GM21381 (cell line): ENCODE data around the gene TIGAR.

Source experiments
- ATAC-seq: cut with Tn5 transposase; IDR thresholded peaks from one replicate; pipeline ENCODE4 v1.9.1; 2021; ENCODE audit warnings: mild to moderate bottlenecking, moderate library complexity; ENCODE audit not compliant: unreplicated experiment

Gene TIGAR

GRCh38 chr12:4320853-4321701 lies at the start of gene TIGAR:
Gene TIGAR, plus strand, starts transcription at chr12:4321213. Its CDS starts 59 bp downstream, at chr12:4321272.
- peak; percentile 96 for ATAC-seq

DNA sequence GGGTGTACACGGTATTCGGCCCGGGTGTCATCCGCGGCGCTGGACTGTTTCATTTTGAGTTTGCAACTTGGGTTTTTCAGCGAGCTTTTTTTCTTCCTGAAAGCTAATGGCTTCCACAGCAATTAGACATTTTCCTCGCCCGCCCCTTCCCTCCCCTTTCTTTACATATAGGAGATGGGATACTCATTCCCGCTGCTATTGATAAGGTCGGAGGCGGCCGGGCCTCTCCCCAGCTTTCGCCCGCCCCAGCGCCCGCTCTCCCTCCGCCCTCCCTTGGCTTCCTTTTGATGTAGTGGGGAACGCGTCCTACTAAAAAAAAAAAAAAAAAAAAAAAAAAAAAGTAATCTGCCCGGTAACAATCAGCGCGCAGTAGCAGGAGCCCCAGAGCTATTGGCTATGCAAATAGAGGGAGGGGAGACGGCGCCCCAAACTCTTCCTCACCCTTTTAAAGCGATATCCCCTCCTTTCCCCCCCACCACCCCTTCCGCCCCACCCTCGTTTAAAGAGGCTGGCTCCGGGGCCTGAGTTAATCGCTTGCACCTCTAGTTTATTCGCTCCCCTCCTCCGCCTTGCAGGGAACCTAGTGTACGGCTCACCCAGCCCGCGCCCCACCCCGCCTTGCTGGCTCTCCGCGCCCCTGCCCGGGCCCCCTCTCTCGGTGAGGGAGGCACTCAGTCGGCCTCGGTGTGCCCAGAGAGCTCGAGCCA lies 49.1 kb upstream of the TIGAR start:
- ATAC-seq: no peak

DNA sequence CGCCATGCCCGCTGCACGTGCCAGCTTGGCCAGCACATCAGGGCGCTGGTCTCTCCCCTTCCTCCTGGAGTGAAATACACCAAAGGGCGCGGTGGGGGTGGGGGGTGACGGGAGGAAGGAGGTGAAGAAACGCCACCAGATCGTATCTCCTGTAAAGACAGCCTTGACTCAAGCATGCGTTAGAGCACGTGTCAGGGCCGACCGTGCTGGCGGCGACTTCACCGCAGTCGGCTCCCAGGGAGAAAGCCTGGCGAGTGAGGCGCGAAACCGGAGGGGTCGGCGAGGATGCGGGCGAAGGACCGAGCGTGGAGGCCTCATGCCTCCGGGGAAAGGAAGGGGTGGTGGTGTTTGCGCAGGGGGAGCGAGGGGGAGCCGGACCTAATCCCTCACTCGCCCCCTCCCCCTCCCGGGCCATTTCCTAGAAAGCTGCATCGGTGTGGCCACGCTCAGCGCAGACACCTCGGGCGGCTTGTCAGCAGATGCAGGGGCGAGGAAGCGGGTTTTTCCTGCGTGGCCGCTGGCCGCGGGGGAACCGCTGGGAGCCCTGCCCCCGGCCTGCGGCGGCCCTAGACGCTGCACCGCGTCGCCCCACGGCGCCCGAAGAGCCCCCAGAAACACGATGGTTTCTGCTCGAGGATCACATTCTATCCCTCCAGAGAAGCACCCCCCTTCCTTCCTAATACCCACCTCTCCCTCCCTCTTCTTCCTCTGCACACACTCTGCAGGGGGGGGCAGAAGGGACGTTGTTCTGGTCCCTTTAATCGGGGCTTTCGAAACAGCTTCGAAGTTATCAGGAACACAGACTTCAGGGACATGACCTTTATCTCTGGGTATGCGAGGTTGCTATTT lies 48.4 kb upstream of the TIGAR start:
- no peak for ATAC-seq

- ATAC-seq: no peak
These were observed 47.8 kb upstream of the TIGAR start for GRCh38 chr12:4273273-4273651.

GRCh38 chr12:4273652-4274395 lies 47.2 kb upstream of the TIGAR start, which contains the start of gene CCND2:
Gene CCND2, plus strand, starts transcription at chr12:4273762. Its CDS starts 279 bp downstream, at chr12:4274041.
- ATAC-seq: peak; percentile 24

- ATAC-seq: no peak
These were observed 46.5 kb upstream of the TIGAR start for GRCh38 chr12:4274396-4275015.

DNA sequence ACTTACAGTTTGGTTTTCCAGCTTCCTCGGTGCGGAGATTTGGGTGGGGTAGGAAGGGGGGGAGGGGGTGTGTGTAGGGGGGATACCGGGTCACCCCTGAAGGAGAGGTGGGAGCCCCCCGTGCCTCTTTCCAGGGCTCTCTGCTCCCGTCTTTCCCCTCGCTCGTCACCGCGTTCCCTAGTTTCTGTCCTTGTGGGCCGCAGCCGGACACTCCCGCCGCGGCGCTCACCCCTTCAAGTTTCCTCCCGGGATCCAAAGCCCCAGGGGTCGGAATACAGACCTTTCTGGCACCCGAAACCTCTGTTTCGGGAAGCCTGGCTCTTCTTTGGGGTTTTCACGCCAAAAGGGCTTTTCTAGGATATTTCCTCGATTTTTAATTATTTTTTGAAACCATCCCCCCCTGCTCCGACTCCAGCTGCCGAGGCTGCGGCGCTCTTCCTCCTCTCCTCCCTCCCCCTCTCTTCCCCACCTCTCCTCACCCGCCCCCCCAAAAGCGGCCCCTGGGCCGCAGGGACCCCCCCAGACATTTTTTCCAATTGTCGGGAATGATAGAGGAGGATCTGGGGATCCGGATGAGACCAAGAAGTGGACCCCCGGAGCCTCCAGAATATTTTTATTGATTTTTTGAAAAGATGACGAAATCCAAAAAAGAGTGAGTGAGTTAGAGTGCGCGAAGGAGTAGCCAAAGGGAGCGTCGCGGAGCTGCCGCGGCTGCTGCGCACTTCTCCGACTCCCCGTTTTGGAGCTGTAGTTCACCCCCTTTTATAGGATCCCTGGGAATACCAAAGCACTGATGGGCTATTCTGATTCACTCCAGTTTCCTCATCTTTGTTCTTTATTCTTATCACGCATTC lies 45.8 kb upstream of the TIGAR start:
- no peak for ATAC-seq

GRCh38 chr12:4275870-4276301 lies 45.1 kb upstream of the TIGAR start:
- no peak for ATAC-seq

- no peak for ATAC-seq
These were observed 44.3 kb upstream of the TIGAR start for GRCh38 chr12:4276524-4277204.

GRCh38 chr12:4277205-4277543 lies 43.8 kb upstream of the TIGAR start:
- ATAC-seq: no peak

GRCh38 chr12:4277857-4278256 lies 43.2 kb upstream of the TIGAR start:
- no peak for ATAC-seq

DNA sequence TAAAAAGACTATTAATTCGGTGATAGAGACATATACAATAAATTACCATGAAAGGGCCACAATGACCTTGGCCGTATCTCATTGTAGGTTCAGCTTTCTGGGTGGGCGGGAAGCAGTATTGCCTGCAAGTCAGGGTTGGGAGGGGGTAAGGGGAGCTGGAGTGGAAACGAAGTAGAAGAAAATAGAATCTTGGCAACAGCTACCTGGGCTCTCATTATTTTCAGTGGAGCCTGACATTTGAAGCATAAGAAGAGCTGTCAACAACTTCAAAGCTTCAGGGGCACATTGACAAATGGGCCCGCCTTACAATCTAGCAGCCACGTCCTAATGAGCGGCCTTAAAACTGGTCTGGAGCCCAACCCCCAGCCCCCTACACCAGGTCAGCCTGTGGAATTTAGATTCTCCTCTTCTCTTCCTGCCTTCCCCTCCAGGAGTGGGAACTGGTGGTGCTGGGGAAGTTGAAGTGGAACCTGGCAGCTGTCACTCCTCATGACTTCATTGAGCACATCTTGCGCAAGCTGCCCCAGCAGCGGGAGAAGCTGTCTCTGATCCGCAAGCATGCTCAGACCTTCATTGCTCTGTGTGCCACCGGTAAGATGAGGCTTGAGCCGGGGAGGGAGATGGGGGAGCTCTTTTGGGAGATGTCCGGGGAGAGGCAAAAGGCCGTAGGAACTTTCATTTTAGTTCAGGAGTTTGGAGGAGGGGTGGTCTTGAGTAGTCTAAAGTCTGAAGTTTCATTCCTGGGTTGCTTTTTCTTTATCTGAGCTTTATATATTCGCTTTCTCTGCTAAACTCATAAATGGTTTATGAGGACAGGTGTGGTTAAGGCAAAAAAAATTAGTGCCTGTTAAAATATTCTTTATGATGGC lies 42.5 kb upstream of the TIGAR start:
- ATAC-seq: no peak

GRCh38 chr12:4279198-4279690 lies 41.8 kb upstream of the TIGAR start:
- ATAC-seq: no peak

DNA sequence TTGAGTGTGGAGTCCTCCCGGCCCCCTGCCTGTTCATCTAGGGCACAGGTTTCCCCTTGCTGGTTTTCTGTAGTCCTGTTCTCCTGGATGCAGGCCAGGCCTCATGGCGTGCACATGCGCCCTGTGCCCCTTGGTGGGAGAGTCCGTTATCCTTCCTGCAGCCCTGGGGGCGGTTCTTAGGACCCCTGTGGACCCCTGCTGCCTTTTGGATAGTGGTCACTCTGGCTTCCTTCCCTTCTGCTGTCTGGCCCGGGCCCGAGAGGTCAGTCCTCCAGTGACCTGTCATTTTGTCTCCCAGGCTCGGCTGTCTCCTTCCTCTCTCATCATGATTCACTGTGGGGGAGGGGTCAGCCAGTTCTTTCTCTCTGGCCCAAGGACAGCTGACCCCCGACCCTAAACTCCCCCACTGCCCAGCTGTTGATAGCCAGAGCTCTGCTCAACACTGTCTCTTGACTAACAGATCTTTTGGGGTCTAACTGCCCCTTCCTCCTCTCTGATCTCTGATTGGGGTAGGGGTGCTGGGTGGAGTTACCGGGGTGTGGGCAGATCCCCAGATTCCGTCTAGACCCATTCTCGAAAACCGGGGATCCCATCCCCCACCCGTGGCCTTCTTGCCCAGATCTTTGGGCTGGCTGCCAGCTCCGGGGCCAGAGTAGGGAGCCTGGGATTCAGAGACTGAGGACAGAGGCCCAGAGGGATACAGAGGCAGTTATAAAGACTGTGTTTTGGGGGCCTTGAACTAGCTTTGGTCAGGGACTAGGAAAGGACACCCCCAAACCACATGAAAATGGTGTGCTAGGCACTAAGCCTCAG lies 40.5 kb upstream of the TIGAR start:
- ATAC-seq: no peak

- no peak for ATAC-seq
These were observed 39.8 kb upstream of the TIGAR start for GRCh38 chr12:4281173-4281654.

DNA sequence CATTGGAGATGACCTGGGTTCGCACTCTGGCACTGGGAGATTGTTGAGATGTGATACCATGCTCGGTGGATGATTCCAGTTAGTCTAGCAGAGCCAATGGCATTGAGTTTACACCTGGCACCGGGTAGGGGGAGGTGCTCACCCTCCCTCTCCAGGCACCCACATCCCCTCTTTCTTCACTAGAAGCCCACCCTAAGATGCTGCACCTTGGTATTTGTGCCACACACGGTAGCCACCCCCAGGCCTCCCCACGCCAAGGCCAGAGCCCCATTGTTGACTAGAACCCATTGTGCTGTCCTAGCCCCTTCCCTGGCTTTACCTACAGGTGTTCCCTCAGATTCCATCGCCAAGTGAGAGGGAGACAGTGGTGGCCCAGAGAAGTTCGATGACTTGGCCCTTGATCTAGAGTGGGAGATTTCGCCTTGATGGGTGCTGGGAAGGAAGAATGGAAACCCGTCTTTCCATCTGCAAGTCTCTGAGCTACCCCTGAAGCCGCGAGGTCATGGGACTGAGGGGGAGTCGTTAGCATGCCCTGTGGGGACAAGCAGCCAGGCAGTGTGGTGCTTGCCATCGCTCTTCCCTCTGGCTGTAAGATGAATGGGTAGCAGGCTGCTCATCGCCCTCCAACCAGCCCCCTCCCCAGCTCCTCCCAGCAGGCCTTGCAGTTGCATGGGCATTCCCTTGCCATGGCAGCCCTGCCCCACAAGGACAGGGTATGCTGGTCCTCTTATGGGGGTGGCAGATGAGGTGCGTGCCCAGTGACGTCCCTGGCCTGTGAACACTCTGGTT lies 38.7 kb upstream of the TIGAR start:
- ATAC-seq: no peak
